B cell (primary cell): ENCODE measurements around the gene ENOPH1. TPM values are rescaled to one million over a fixed set of nuclear protein-coding genes. Genes with fewer than 3 reads are reported as not detected.

Experiments used
- ATAC-seq: fragments of 200-7000 bp; cut with Tn5 transposase; one replicate; pipeline ENCODE4 v1.10.0; 2021; ENCODE audit warnings: low read depth, mild to moderate bottlenecking, moderate number of reproducible peaks, moderate library complexity
- CTCF ChIA-PET: fragments of 350-600 bp; sonication (Branson Sonifier 250); formaldehyde crosslinking; loops from one replicate; lab custom pipeline; 2021; ENCODE audit warnings: antibody characterized with exemption, inconsistent platforms; lab: Charles Lee
- POLR2A ChIA-PET: fragments of 350-600 bp; sonication (Branson Sonifier 250); formaldehyde crosslinking; loops from one replicate; lab custom pipeline; 2021; ENCODE audit warnings: antibody characterized with exemption; lab: Charles Lee
- DNase-seq: peaks from one replicate; pipeline ENCODE4 v3.0.0; 2013
- H2AFZ ChIP-seq: 2 replicates; pipeline ENCODE4 v1.6.1; 2012; ENCODE audit warnings: mild to moderate bottlenecking, low read depth, low read length; ENCODE audit not compliant: insufficient read depth, poor library complexity, severe bottlenecking
- H3K27ac ChIP-seq, 2 donors: 1 replicate in 1 of 2; 2 replicates in 1 of 2; pipeline ENCODE4 v1.5.1; 2012 to 2013; ENCODE audit warnings: low read length in 2 of 2, mild to moderate bottlenecking in 2 of 2, moderate library complexity in 1 of 2
- H3K27me3 ChIP-seq, 4 experiments: fragments of 200-600 bp in 1 of 4; sonication (generic) in 1 of 4; replicated peaks in 1 of 4; 1 replicate in 2 of 4; 2 replicates in 2 of 4; pipeline versions ENCODE4 v1.6.1 to v1.7.0; 2013 to 2016; ENCODE audit warnings: low read length in 3 of 4, mild to moderate bottlenecking in 2 of 4, mixed read lengths in 1 of 4, moderate library complexity in 1 of 4; ENCODE audit not compliant: insufficient read depth in 4 of 4, control insufficient read depth in 3 of 4; ENCODE audit errors: control extremely low read depth in 1 of 4
- H3K36me3 ChIP-seq, 2 experiments: replicated peaks in 1 of 2; 1 replicate in 1 of 2; 2 replicates in 1 of 2; pipeline versions ENCODE4 v1.6.1 to v1.7.1; 2013; ENCODE audit warnings: low read length in 1 of 2; ENCODE audit not compliant: insufficient read depth in 2 of 2, control insufficient read depth in 1 of 2; ENCODE audit errors: control extremely low read depth in 1 of 2, extremely low read depth in 1 of 2
- H3K4me1 ChIP-seq, 2 donors: fragments of 200-600 bp in 1 of 2; sonication (generic) in 1 of 2; 1 replicate in 1 of 2; 2 replicates in 1 of 2; pipeline versions ENCODE4 v1.5.1 to v1.6.1; 2013 to 2017; ENCODE audit warnings: low read length in 2 of 2; ENCODE audit not compliant: control insufficient read depth in 2 of 2, insufficient read depth in 2 of 2
- H3K4me2 ChIP-seq: replicated peaks from 2 replicates; pipeline ENCODE3; 2012; ENCODE audit warnings: mild to moderate bottlenecking, low read depth, low read length; ENCODE audit not compliant: poor library complexity, severe bottlenecking
- H3K4me3 ChIP-seq, 5 experiments: fragments of 200-600 bp in 1 of 5; sonication (generic) in 1 of 5; 1 replicate in 3 of 5; 2 replicates in 2 of 5; pipeline versions ENCODE4 v1.5.1 to v1.7.0; 2011 to 2016; ENCODE audit warnings: low read length in 4 of 5, mild to moderate bottlenecking in 4 of 5, low read depth in 2 of 5, control low read depth in 1 of 5, moderate library complexity in 1 of 5; ENCODE audit not compliant: insufficient read depth in 1 of 5; ENCODE audit errors: control extremely low read depth in 1 of 5, extremely low read depth in 1 of 5
- H3K79me2 ChIP-seq: fragments of 200-600 bp; sonication (generic); one replicate; pipeline ENCODE4 v1.6.0; 2016; ENCODE audit warnings: low read length; ENCODE audit not compliant: control insufficient read depth, insufficient read depth
- H3K9ac ChIP-seq: fragments of 200-600 bp; sonication (generic); 2 replicates; pipeline ENCODE4 v1.6.1; 2017; ENCODE audit warnings: mild to moderate bottlenecking, low read length, moderate library complexity
- H3K9me3 ChIP-seq, 3 donors: one replicate each; pipeline versions ENCODE4 v1.6.1 to v1.7.1; 2013; ENCODE audit warnings: low read length in 2 of 3; ENCODE audit not compliant: control insufficient read depth in 2 of 3, insufficient read depth in 1 of 3; ENCODE audit errors: control extremely low read depth in 1 of 3
- H4K20me1 ChIP-seq: 2 replicates; pipeline ENCODE4 v1.6.0; 2012; ENCODE audit warnings: mild to moderate bottlenecking, low read length; ENCODE audit not compliant: insufficient read depth, control insufficient read depth, poor library complexity, severe bottlenecking
- H3K27ac Mint-ChIP-seq: one replicate; pipeline ENCODE4 v1.8.0; 2021; ENCODE audit warnings: mixed read lengths
- H3K27me3 Mint-ChIP-seq: one replicate; pipeline ENCODE4 v1.8.0; 2021; ENCODE audit warnings: mixed read lengths
- H3K4me1 Mint-ChIP-seq: one replicate; pipeline ENCODE4 v1.8.0; 2021; ENCODE audit warnings: mixed read lengths
- H3K4me3 Mint-ChIP-seq: one replicate; pipeline ENCODE4 v1.8.0; 2021; ENCODE audit warnings: mixed read lengths
- H3K9me3 Mint-ChIP-seq: one replicate; pipeline ENCODE4 v1.8.0; 2022; ENCODE audit warnings: mixed read lengths; ENCODE audit not compliant: insufficient read depth
- CTCF ChIP-seq: fragments of 200-600 bp; IDR thresholded peaks from one replicate; pipeline ENCODE4 v1.8.0; 2022; ENCODE audit warnings: antibody characterized with exemption, mild to moderate bottlenecking
- EZH2 ChIP-seq: IDR thresholded peaks from 2 replicates; pipeline ENCODE4 v1.6.1; 2012; ENCODE audit warnings: borderline replicate concordance, low read depth, mild to moderate bottlenecking, moderate library complexity, low read length; ENCODE audit not compliant: insufficient read depth, poor library complexity, severe bottlenecking
- WGBS: methylation state at CpG from one replicate; pipeline ENCODE4 v1.1.5; 2013; ENCODE audit warnings: missing lambda C conversion rate; ENCODE audit not compliant: insufficient coverage; 5-methylcytosine and 5-hydroxymethylcytosine counted together
- intact Hi-C: fragments of 100-400 bp; cut with micrococcal nuclease; formaldehyde crosslinking; loops from one replicate; pipeline ENCODE4 v1.10.0; 2022
- polyA plus RNA-seq: library from polyadenylated mRNA; depleted of rRNA; stranded (reverse); fragments of >200 nt; gene quantifications from 2 replicates; pipeline ENCODE4 v1.2.3, GENCODE V29; 2012
- total RNA-seq, 2 donors: library from RNA; stranded (reverse); fragments of 120-200 nt in 1 of 2; gene quantifications; 1 replicate in 1 of 2; 2 replicates in 1 of 2; pipeline versions ENCODE4 v1.2.3 to v1.2.4, GENCODE V29; 2013 to 2022

ENOPH1 gene
- total and polyA plus RNA-seq, 2 donors (not counting 1 experiment from before 2014, with no cell fraction given), result 10.9 to 20.2 TPM

GRCh38 chr4:82431831-82432230, 1.4 kb downstream of the ENOPH1 start:
- peaks cover 52% of the 10 kb centered on the region for H4K20me1 ChIP-seq
- H3K4me1 ChIP-seq, result peaks cover 20 to 27% of the 10 kb centered on the region in 2 donors
- H3K9me3 ChIP-seq, result no peaks in the 10 kb centered on the region
- H3K9me3 Mint-ChIP-seq, result no peaks in the 10 kb centered on the region
- no peak overlapping the region for H3K4me3 ChIP-seq
- H3K79me2 ChIP-seq, result peaks cover 82% of the 10 kb centered on the region
- H3K36me3 ChIP-seq, result peaks cover 7 to 24% of the 10 kb centered on the region in 2 experiments
- peak overlapping the region; percentile 90 for H2AFZ ChIP-seq
- H3K27ac Mint-ChIP-seq, result no peak overlapping the region
- WGBS, result 100% methylated on average over 2 of the region's 4 CpGs
- no peak overlapping the region for H3K27ac ChIP-seq
- no peaks in the 10 kb centered on the region for H3K27me3 ChIP-seq
- no peak for TF ChIP-seq CTCF
- ATAC-seq (no peak), DNase-seq (no peak)
- H3K4me2 ChIP-seq, result peak overlapping the region; percentile 93
- ChIA-PET POLR2A (interaction anchor here (0.5 to 1.3 kb wide), 2 partner anchors 15 to 51 kb away, joined by 3 to 9 read pairs; no protein-coding TSS in a partner anchor), CTCF (interaction anchor here (0.8 to 1.3 kb wide), 2 partner anchors 66 to 147 kb away, joined by 3 to 4 read pairs; no protein-coding TSS in a partner anchor)
- no peaks in the 10 kb centered on the region for H3K27me3 Mint-ChIP-seq
- H3K4me1 Mint-ChIP-seq, result peaks cover 47% of the 10 kb centered on the region
- no peak overlapping the region for H3K4me3 Mint-ChIP-seq
- H3K9ac ChIP-seq, result no peak overlapping the region
- intact Hi-C loops, result loop anchor here (2.0 kb wide), 1 partner anchor 677 kb away; no protein-coding TSS in a partner anchor

GRCh38 chr4:82432596-82432995, 2.2 kb downstream of the ENOPH1 start:
- Mint-ChIP-seq H3K27me3 (no peaks in the 10 kb centered on the region), H3K4me3 (no peak overlapping the region), H3K27ac (no peak overlapping the region), H3K9me3 (no peaks in the 10 kb centered on the region), H3K4me1 (peaks cover 46% of the 10 kb centered on the region)
- Histone ChIP-seq H3K79me2 (peaks cover 82% of the 10 kb centered on the region), H3K27me3 (no peaks in the 10 kb centered on the region), H3K9me3 (no peaks in the 10 kb centered on the region), H3K4me3 (no peak overlapping the region), H3K36me3 (peaks cover 4 to 21% of the 10 kb centered on the region in 2 experiments), H2AFZ (no peak overlapping the region), H3K4me2 (no peak overlapping the region), H3K9ac (no peak overlapping the region), H3K27ac (no peak overlapping the region), H4K20me1 (peaks cover 48% of the 10 kb centered on the region), H3K4me1 (peaks cover 12 to 25% of the 10 kb centered on the region in 2 donors)
- TF ChIP-seq CTCF (no peak), EZH2 (no peak)
- intact Hi-C loops, result no loop called here
- DNase-seq (no peak), ATAC-seq (no peak)
- POLR2A ChIA-PET, result no interaction called here
- WGBS, result 95% methylated on average over 14 of the region's 18 CpGs
- CTCF ChIA-PET, result no interaction called here
